GM19239 (cell line): ENCODE measurements around the gene ZNF662.
A peak's percentile ranks its signal among the peaks of the same experiment; 100 is the strongest.
"Not testable (repeated sequence)": the region's sequence is repeated elsewhere in the genome, so short reads cannot be mapped to it uniquely, and the experiment has no call there.

Experiments
- DNase-seq: peaks from one replicate; pipeline ENCODE4 v3.0.0; 2011; ENCODE audit warnings: low spot score; ENCODE audit not compliant: insufficient read length
- FAIRE-seq: peaks from 2 replicates; lab custom pipeline; 2011; peaks lifted over from hg19 to GRCh38; lab: Jason Lieb, UNC

The ZNF662 gene

DNA sequence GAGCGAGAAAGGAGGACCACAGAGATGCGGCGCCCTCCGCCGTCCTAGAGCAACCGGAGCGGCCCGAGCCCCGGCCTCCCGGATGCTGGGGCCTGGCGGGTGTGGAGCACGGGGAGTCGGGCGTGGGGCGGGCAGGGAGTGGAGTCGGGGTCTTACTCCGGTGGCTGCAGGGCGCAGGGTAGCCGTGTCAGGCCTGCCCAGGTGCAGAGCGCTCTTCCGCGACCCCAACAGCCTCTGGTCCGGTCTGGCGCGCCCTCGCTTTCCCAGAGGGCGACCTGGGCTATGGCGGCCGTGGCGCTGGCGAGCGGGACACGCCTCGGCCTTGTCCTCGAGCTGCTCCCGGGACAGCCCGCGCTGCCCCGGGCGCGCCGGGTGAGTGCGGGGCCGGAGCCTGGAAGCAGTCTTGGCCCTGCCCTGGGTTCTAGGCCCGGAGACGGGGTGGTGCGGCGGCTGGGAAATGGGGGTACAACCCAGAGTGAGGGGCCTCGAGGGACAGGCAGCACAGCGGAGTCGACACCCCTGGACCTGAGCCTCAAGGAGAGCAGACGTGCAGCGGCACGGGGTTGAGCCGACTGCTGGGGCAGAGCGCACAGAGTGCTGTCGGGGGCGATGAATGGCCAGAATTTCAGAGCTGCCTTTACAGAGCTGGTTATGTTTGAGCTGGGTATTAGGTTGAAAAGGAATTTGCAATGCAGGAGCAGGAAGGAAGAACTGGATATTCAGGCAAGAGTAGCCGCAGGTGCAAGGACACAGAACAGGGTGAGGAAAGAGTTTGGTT, at the start of gene ZNF662:
TSS of gene ZNF662 (plus strand) at position 73 of the 778 bp plus-strand sequence. CDS start 1,973 bp downstream, outside the sequence.
- FAIRE-seq = no peak
- DNase-seq = no peak

DNA sequence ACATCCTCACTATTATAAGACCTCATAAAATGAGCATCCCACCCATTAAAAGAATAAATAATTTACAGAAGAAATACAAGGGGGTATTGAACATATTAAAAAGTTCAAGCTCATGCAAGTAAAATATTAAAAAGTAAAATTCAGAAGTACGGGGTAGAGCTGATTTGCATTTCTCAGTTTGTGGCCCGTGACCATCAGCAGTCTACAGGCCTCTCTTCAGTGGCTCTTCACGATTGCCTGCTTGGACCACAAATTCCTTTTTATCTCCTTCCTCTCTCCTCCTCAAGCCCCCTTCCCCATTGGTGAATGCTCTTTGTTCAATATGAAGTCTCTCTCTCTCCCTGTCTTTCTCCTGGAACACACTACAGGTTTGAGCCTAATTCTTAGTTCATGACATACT, 49.4 kb upstream of the ZNF662 start:
- FAIRE-seq (no peak), DNase-seq (no peak)

DNA sequence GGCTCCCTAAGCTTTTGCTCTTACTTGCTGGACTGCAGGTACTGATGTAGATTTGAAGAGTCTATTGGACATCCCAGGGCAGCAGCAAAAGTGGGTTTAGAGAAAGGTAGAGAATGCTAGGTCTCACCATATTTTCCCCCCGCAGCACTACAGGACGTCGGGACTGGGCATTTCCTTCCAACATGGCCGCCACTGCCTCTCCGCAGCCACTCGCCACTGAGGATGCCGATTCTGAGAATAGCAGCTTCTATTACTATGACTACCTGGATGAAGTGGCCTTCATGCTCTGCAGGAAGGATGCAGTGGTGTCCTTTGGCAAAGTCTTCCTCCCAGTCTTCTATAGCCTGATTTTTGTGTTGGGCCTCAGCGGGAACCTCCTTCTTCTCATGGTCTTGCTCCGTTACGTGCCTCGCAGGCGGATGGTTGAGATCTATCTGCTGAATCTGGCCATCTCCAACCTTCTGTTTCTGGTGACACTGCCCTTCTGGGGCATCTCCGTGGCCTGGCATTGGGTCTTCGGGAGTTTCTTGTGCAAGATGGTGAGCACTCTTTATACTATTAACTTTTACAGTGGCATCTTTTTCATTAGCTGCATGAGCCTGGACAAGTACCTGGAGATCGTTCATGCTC, 41.5 kb upstream of the ZNF662 start:
- FAIRE-seq (no peak), DNase-seq (no peak)

DNA sequence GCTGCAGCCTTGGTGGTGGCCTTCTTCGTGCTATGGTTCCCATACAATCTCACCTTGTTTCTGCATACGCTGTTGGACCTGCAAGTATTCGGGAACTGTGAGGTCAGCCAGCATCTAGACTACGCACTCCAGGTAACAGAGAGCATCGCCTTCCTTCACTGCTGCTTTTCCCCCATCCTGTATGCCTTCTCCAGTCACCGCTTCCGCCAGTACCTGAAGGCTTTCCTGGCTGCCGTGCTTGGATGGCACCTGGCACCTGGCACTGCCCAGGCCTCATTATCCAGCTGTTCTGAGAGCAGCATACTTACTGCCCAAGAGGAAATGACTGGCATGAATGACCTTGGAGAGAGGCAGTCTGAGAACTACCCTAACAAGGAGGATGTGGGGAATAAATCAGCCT, 40.7 kb upstream of the ZNF662 start:
- no peak for FAIRE-seq
- DNase-seq = no peak

DNA sequence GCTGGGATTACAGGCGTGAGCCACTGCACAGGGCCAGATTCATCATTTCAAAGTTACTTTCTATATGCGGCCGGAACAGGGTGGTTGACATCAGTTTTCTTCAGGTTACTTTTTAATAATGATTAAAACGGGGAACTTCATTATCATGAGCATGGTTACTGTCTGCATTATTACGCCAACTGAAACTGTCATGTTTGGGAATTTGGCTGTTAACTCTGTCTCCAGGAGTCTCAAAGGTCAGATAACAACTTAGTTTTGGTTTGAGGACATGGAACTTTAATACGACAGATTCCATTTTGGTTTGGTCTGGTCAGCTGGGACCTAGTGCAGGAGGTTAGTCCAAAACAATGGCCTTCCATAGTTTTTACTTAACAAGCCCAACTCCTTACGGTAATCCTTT, 38.8 kb upstream of the ZNF662 start:
- DNase-seq (no peak), FAIRE-seq (no peak)

DNA sequence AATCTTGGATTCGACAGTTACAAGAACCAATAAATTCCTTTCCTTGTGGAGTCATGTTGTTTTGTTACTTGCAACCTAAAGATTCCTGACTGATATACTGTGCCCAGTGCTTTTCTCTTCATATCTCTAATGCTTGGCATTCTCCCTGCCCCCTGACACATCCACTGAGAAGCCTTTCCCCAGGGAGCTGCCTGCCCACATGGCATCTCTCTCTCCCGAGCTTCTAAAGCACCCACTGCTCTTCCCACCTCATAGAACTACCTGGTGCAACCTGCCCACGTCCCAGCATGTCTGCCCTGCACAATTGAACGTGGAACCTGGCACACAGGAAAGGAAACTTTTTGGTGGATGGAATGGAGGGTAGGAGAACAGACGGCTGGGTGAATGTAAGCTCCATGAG, 37.1 kb upstream of the ZNF662 start:
- no peak for FAIRE-seq
- DNase-seq = no peak

DNA sequence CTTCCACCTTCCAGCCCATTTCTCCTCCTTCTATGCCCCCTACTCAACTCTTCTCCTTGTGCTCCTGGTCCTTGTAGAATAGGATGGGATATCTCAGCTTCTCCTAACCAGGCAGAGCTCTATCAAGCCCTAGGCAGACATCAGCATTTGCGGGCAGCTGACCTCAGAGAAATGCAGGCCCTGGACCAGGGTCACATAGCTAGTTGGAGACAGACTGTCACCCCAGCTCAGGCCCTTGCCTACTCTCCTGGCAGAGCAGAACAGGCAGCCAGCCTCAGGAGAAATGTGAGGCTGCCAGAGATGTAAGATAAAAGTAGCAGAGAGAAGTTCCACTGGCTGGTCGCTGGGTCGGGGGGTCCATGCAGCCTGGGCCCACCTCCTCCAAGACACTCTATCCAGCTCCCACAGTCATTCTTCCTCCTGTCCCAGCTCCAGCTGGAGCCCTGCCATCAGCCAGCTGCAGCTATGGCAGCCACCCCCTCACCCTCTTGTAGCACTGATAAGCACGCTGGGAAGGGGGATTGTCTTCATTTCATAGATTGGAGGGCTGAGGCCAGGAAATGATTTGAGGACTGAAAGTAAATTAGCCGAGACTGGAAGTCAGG, 34.2 kb upstream of the ZNF662 start:
- DNase-seq = no peak
- no peak for FAIRE-seq

DNA sequence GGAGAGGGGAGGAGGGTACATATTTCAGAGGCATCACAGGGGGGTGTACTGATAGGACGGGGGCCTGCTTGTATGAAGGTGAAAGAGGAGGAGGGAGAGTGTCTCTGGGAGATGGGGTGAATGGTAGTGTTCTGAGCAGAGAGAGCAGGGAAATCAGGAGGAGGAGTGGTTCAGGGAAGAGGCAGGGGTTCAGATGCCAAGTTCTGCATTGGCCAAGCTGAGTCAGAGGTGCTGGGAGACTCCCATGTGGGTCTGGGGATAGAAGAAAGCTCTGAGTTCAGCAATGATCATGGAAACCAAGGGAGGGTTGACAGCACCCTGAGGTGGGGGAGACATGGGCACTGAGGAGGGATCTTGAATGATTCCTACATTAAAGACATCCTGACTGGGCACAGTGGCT, 33.2 kb upstream of the ZNF662 start:
- no peak for FAIRE-seq
- no peak for DNase-seq

DNA sequence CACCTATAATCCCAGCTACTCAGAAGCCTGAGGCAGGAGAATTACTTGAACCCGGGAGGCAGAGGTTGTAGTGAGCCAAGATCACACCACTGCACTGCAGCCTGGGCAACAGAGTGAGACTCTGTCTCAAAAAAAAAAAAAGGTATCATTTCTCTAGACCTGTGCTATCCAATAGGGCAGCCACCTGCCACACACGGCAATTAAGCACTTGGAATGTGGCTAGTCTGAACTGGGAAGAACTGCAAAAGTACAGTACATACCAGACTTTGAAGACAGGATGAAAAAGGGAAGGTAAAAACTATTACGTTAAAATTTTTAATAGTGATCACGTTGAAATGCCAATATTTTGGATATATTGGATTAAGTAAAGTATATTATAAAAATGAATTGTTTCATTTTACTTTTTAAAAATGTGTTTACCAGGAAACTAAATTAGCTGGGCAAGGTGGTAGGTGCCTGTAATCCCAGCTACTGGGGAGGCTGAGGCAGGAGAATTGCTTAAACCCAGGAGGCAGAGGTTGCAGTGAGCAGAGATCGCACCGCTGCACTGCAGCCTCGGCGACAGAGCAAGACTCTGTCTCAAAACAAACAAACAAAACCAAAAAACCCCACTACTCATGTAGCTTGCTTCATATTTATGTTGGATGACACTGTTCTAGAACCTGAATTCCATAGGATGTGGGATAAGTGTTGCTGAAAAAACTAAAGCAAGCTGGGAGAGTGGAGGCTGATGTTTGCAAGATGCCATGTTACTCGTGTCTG, 32.5 kb upstream of the ZNF662 start:
- no peak for FAIRE-seq
- DNase-seq = no peak

DNA sequence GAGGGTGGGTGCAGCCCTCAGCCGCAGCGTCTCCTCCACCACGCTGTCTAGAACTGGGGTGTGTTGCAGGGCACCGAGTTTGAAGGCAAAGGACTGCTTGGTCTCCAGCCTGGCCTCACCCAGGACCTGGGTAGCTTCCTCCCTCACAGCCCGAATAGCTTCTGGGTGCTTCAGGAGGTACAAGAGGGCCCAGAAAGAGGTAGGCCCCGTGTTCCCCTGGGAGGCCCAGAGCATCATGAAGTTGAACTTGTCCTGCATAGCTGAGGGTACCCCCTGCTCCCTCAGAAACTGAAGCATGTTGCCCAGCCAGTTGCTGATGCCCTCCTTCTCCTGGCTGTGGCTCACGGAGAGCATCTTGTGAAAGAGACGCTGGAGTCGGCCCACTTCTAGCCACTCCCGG, 31.2 kb upstream of the ZNF662 start:
- DNase-seq (no peak), FAIRE-seq (no peak)

DNA sequence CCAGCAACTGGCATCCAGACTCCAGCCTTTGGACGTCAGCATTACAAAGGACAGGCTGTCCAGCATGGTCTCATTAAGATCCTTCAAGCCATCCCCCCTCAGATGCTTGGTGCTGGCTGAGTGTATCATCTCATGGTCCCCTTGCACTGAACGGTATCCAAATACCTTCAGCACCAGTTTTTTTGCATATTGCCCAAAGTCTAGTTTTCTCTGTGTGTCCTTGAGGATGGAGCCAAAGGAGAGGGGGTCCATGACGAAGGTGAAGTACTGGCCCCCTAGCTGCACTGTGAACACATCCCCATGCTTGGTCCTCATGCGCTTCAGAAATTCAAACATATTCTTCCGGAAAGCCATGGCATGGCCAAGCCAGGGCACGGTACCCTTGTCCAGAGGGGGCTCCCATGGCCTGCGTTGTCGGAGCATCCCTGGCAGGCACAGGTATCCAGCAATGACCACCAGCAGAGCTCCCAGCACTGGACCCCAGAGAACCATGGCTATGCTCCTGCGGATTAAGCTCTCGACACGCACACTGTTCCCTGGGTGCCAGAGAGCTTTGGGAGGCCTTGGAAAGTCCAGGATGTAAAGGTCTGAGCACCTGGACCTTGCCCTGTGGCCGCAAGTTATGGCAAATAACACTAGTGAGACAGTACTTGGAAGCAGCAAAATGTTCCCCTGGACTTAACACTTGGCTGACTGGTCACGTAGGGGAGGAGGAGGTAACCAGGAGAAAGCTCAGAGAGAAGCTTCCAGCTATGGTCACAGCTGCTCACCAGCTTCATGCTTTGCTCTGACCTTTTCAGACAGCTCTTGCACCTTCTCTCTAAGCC, 30.4 kb upstream of the ZNF662 start, which contains the start of gene CYP8B1:
TSS of gene CYP8B1 (minus strand) at position 555 of the 827 bp plus-strand sequence. CDS start at position 492, 63 bp downstream.
- FAIRE-seq (no peak), DNase-seq (no peak)

DNA sequence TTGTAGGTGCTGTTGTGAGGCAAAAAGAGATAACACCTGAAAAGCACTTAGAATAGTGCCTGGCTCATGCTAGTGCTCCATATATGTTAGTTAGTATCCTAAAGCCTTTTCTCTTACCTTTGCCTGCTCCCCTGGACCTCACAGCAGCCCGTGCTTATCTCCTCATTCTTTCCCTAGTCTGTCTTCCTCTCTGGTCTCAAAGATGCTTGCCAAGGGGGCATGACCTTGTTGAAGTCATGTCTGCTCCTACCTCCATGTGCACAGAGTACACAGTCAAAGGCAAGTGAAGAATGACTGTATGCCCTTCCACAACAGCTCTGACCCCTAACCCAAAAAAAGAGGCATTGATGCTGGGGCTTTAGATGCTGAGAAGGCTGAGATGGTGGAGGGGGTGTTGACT, 29.5 kb upstream of the ZNF662 start:
- no peak for DNase-seq

DNA sequence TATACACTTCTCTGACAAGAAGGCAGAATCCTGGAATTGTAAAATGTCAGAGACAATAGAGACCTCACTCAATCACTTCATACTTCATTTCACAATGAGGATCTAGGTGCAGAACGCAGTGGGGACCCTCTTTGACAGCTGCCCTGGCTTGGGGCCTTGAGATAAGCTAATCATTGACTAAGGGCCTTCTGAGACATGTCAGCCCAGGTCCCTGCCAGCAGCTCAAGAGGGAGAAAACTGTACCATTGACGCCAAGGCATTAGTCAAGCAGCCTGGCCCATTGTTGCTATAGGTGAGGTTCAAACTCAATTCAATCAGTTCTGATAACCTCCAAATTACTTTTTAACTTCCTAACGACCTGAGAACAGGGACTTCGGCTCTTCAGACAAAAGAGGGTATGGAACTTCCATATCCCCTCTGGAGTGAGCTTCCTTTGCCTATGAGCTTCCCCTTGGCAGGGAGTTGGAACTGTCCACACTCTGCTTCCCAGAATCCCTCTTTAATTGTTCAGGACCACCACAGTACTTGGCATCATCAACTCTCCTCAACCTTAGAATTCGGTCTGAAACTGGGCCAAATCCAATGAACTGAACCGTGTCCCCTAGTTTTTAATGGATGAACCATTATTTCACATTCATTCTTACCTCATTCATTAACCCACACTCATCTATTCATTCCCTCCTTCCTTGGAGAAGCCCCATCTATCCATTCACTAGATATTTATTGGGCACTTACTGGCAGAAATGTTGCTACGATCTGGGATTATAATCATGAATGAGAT, 28.8 kb upstream of the ZNF662 start:
- FAIRE-seq = no peak
- DNase-seq = no peak

More for the DNA sequence above, 29.5 kb upstream of the ZNF662 start:
- FAIRE-seq = no peak

DNA sequence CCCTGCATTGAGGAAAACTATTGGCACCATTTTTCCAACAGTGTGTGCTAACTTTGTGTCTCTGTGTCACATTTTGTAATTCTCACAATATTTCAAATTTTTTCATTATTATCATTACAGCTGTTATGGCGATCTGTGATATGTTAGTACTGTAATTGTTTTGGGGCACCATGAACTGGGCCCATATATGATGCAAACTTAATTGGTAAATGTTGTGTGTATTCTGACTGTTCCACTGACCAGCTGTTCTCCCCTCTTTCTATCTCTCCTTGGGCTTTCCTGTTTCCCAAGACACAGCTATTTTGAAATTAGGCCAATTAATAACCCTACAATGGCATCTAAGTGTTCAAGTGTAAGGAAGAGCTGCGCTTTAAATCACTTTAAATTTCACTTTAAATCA, 28.1 kb upstream of the ZNF662 start:
- FAIRE-seq = no peak

DNA sequence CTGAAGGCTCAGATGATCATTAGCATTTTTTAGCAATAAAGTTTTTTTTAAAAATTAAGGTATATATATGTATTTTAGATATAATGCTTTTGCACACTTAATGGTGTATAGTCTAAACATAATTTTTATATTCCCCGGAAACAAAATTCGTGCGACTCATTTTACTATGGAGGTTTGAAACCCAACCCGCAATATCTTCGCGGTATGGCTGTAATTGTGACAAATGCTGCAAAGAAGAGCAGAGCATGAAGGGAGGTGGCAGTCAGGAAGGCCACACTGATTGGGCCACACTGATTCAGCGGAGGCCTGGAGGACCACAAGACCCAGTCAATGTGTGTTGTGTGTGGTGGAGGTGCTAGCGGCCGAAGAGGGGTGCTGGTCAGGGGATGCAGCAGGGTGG, 25.8 kb upstream of the ZNF662 start:
- FAIRE-seq (no peak), DNase-seq (no peak)

More for the DNA sequence above, 28.1 kb upstream of the ZNF662 start:
- DNase-seq = no peak

DNA sequence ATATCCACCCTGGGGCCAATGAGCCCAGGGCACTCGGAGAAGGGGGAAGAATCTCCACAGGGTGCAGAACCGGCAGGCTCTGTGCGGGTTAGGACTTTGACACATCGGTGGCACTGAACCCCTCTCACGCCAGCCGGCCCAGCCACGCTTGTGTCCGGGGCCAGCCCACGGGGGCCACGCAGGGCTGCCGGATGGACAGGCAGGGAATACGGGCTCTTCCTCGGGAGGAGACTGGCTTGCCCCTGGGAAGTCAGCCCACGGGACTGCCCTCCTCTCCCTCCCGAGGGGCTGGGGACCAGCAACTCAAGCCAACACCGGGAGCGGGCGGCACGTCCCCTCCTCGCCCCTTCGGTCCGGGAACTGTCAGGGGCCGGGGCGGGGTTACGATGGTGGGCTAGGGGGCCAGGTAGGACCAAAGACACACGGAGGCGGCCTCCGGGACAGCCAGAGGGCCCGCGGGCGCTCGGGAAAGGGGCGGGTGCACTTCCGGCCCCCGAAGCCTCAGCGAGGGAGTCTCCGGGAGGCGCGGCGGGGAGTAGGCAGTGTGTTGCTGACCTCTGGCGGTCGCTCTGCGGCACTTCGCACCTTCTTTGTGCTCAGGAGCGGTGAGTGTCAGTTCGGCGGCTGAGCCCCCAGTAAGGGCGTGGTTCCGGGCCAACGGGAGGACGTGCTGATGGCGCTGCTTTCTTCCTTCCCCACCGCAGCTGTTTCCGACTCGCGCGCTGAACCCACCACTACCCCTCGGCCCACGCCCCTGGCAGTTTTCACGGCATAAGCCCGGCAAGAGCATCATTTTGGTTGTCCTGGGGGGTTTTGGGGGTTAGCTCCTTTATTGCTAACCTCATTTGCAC, 25.1 kb upstream of the ZNF662 start:
- peak; percentile 88 for FAIRE-seq
- peak; percentile 93 for DNase-seq

DNA sequence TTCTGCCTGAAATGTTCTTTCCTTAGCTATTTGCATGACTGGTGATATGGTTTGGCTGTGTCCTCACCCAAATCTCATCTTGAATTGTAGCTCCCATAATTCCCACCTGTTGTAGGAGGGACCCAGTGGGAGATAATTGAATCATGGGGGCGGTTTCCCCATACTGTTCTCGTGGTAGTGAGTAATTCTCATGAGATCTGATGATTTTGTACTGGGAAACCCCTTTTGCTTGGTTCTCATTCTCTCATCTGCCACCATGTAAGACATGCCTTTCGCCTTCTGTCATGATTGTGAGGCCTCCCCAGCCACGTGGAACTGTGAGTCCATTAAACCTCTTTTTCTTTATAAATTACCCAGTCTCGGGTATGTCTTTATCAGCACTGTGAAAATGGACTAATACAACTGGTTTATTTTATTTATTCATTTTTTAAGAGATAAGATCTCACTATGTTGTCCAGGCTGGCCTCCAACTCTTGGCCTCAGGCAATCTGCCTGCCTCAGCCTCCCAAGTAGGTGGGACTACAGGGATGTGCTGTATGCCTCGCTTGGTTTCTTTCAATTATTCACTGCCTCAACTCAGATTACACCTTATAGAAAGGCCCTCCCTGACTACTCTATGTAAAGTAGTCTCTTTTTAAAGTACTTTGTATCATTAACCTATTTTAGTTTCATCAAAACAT, 22.6 kb upstream of the ZNF662 start:
- FAIRE-seq = not testable (repeated sequence)

DNA sequence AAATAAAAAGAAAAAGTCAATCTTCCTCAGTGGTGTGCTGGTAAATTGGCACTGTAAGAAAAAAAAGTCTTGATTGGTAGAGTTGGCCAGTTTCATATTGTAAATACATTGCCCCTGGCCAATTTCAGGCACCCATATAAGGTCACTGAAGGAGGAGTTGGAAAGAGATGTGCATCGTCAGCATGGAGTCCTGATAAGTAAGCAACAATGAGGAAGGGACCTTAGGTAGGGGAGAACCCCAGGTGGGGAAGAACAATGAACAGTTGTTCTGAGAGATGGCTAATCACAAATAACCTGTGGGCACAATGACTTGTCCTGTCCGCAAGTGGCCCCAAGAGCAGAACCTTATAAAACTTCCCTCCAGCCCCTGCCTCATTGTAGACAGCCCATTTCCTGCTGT, 21.6 kb upstream of the ZNF662 start:
- no peak for FAIRE-seq

More for the DNA sequence above, 22.6 kb upstream of the ZNF662 start:
- DNase-seq = not testable (repeated sequence)

More for the DNA sequence above, 21.6 kb upstream of the ZNF662 start:
- no peak for DNase-seq
